GM12878 (cell line): ENCODE results near the gene PITPNB. TPM values are rescaled to one million over a fixed set of nuclear protein-coding genes. Genes with fewer than 3 reads are reported as not detected.

Experiments
- ATAC-seq: fragments of 200-7000 bp; cut with Tn5 transposase; 3 replicates; pipeline ENCODE4 v1.9.1; 2020; ENCODE audit warnings: mild to moderate bottlenecking, moderate library complexity
- BruUV-seq: library from RNA; stranded (reverse); fragments of 400-500 nt; replicated peaks from 2 replicates; lab custom pipeline; 2021; lab: Mats Ljungman, UMichigan
- CTCF ChIA-PET: fragments of 300-600 bp; sonication (Branson Sonifier 250); formaldehyde crosslinking; extraction: SDS; loops from one replicate; lab custom pipeline; 2021; ENCODE audit warnings: inconsistent platforms; lab: Yijun Ruan, JAX
- POLR2A ChIA-PET: fragments of 350-600 bp; formaldehyde crosslinking; extraction: SDS; loops from one replicate; lab custom pipeline; 2021; ENCODE audit warnings: inconsistent platforms; lab: Charles Lee
- RAD21 ChIA-PET: fragments of 300-600 bp; sonication (Branson Sonifier 250); formaldehyde crosslinking; loops from one replicate; lab custom pipeline; 2023; ENCODE audit warnings: antibody characterized with exemption; ENCODE audit not compliant: unreplicated experiment; lab: Charles Lee
- SMC1A ChIA-PET: fragments of 300-600 bp; sonication (Branson Sonifier 250); formaldehyde crosslinking; loops from one replicate; lab custom pipeline; 2023; ENCODE audit not compliant: unreplicated experiment, uncharacterized antibody; lab: Charles Lee
- DNase-seq: peaks from one replicate; pipeline ENCODE4 v3.0.0-alpha.2; 2011; ENCODE audit warnings: low read depth, low spot score
- FAIRE-seq: peaks from 3 replicates; lab custom pipeline; 2011; peaks lifted over from hg19 to GRCh38; lab: Jason Lieb, UNC
- H2AFZ ChIP-seq: 2 replicates; pipeline ENCODE4 v1.6.0; 2011; ENCODE audit warnings: low read depth, low read length, control low read depth; ENCODE audit not compliant: control insufficient read depth
- H3K27ac ChIP-seq: 2 replicates; pipeline ENCODE4 v1.5.1; 2011; ENCODE audit warnings: control low read depth; ENCODE audit not compliant: control insufficient read depth, insufficient read depth
- H3K27me3 ChIP-seq, 2 experiments: replicated peaks in 1 of 2; 2 replicates each; pipeline versions ENCODE4 v1.6.0 to v1.6.1; 2011; ENCODE audit warnings: low read length in 1 of 2; ENCODE audit not compliant: control insufficient read depth in 2 of 2, insufficient read depth in 2 of 2
- H3K36me3 ChIP-seq, 2 experiments: 2 replicates each; pipeline ENCODE4 v1.5.1; 2011; ENCODE audit warnings: low read length in 1 of 2; ENCODE audit not compliant: control insufficient read depth in 2 of 2, insufficient read depth in 2 of 2
- H3K4me1 ChIP-seq: 2 replicates; pipeline ENCODE4 v1.6.1; 2011; ENCODE audit warnings: mild to moderate bottlenecking, low read length, moderate library complexity, mixed read lengths; ENCODE audit not compliant: control insufficient read depth, insufficient read depth
- H3K4me2 ChIP-seq: 2 replicates; pipeline ENCODE4 v1.6.0; 2011; ENCODE audit warnings: control low read depth; ENCODE audit not compliant: control insufficient read depth, insufficient read depth
- H3K4me3 ChIP-seq: fragments of 200-600 bp; sonication (generic); 2 replicates; pipeline ENCODE4 v1.5.1; 2016
- H3K79me2 ChIP-seq: 2 replicates; pipeline ENCODE4 v1.6.0; 2011; ENCODE audit warnings: low read length; ENCODE audit not compliant: control insufficient read depth, insufficient read depth
- H3K9ac ChIP-seq: 2 replicates; pipeline ENCODE4 v1.8.0; 2011; ENCODE audit warnings: low read length, control low read depth, mixed read lengths; ENCODE audit not compliant: control insufficient read depth, insufficient read depth
- H3K9me3 ChIP-seq: replicated peaks from 3 replicates; pipeline ENCODE4 v1.5.1; 2011; ENCODE audit warnings: mild to moderate bottlenecking, low read length; ENCODE audit not compliant: control insufficient read depth, insufficient read depth
- H4K20me1 ChIP-seq: 2 replicates; pipeline ENCODE4 v1.6.0; 2011; ENCODE audit not compliant: control insufficient read depth, insufficient read depth
- BACH1 ChIP-seq: fragments of 450-650 bp; IDR thresholded peaks from 2 replicates; pipeline ENCODE4 v1.6.1; 2017; ENCODE audit warnings: mild to moderate bottlenecking, borderline replicate concordance
- CEBPB ChIP-seq, 2 experiments: fragments of 150-350 bp in 1 of 2; IDR thresholded peaks; 2 replicates each; pipeline ENCODE4 v1.6.1; 2012 to 2014; ENCODE audit warnings: low read depth in 2 of 2, low read length in 2 of 2, borderline replicate concordance in 1 of 2, inconsistent platforms in 1 of 2
- CUX1 ChIP-seq: IDR thresholded peaks from 2 replicates; pipeline ENCODE4 v1.6.1; 2012; ENCODE audit warnings: improper control_type of control experiment, low read depth, low read length; ENCODE audit not compliant: insufficient replicate concordance
- EED ChIP-seq: sonication (generic); IDR thresholded peaks from 2 replicates; pipeline ENCODE4 v1.6.1; 2016; ENCODE audit warnings: antibody characterized with exemption, low read depth
- FOXM1 ChIP-seq: IDR thresholded peaks from 2 replicates; pipeline ENCODE4 v1.6.1; 2012; ENCODE audit warnings: low read depth, mild to moderate bottlenecking, inconsistent platforms, low read length, moderate library complexity
- HCFC1 ChIP-seq: fragments of 150-350 bp; IDR thresholded peaks from 2 replicates; pipeline ENCODE4 v1.6.1; 2014; ENCODE audit warnings: low read length
- RELA ChIP-seq: fragments of 450-650 bp; IDR thresholded peaks from 2 replicates; pipeline ENCODE4 v1.8.0; 2014; ENCODE audit warnings: borderline replicate concordance; ENCODE audit not compliant: partially characterized antibody
- SMAD5 ChIP-seq: IDR thresholded peaks from 2 replicates; pipeline ENCODE4 v1.6.1; 2016; ENCODE audit warnings: antibody characterized with exemption, low read depth
- WGBS: methylation state at CpG from one replicate; pipeline ENCODE4 v1.1.6; 2016; ENCODE audit warnings: low lambda C conversion rate; ENCODE audit not compliant: insufficient replicate concordance, insufficient coverage; ENCODE audit errors: missing lambda C conversion rate; 5-methylcytosine and 5-hydroxymethylcytosine counted together
- in situ Hi-C: fragments of 300-500 bp; cut with MboI; formaldehyde crosslinking; loops from 9 replicates; pipeline ENCODE4 v1.14.3; 2018; ENCODE audit warnings: mixed read lengths
- intact Hi-C: fragments of 100-400 bp; cut with micrococcal nuclease; formaldehyde crosslinking; loops from one replicate; pipeline ENCODE4 v1.14.2; 2022; ENCODE audit not compliant: unreplicated experiment
- polyA plus RNA-seq, 11 experiments: library from polyadenylated mRNA; depleted of rRNA in 4 of 11; unstranded in 6 of 11; stranded (reverse) in 5 of 11; fragments of >200 nt; fragmentation: Nextera tagmentation in 4 of 11; fragmentation: Illumina TruSeq in 1 of 11; extraction: Ambion mirVana in 4 of 11; extraction: Trizol in 1 of 11; gene quantifications; 1 replicate in 1 of 11; 2 replicates in 10 of 11; pipeline versions ENCODE4 v1.2.1 to v1.2.3, GENCODE V29; 2011 to 2016; ENCODE audit warnings: inconsistent platforms in 2 of 11, missing spikeins in 2 of 11, low read depth in 1 of 11
- total RNA-seq, 4 experiments: library from RNA; depleted of rRNA in 3 of 4; stranded (reverse); fragments of >200 nt in 3 of 4; fragmentation: Illumina TruSeq in 1 of 4; extraction: Trizol in 1 of 4; gene quantifications; 2 replicates each; pipeline versions ENCODE4 v1.2.1 to v1.2.3, GENCODE V29; 2013 to 2021
- TF ChIP-seq, protein P1 (sequence below): fragments of 150-350 bp; IDR thresholded peaks from 2 replicates; pipeline ENCODE4 v1.6.1; 2016; ENCODE audit warnings: low read depth, low read length
- TF ChIP-seq, protein P2 (sequence below): fragments of 450-650 bp; IDR thresholded peaks from 2 replicates; pipeline ENCODE4 v1.6.1; 2014; ENCODE audit warnings: mild to moderate bottlenecking
- TF ChIP-seq, protein P3 (sequence below): IDR thresholded peaks from 2 replicates; pipeline ENCODE4 v1.6.1; 2011; ENCODE audit warnings: low read depth, mild to moderate bottlenecking, low read length, moderate library complexity, borderline replicate concordance; ENCODE audit errors: extremely low read depth

Gene PITPNB
- total and polyA plus RNA-seq, 10 of the 15 experiments (the other 5 are each of a cell fraction or from before 2014, with no cell fraction given): 19.7 to 116 (median 64.9) TPM

DNA sequence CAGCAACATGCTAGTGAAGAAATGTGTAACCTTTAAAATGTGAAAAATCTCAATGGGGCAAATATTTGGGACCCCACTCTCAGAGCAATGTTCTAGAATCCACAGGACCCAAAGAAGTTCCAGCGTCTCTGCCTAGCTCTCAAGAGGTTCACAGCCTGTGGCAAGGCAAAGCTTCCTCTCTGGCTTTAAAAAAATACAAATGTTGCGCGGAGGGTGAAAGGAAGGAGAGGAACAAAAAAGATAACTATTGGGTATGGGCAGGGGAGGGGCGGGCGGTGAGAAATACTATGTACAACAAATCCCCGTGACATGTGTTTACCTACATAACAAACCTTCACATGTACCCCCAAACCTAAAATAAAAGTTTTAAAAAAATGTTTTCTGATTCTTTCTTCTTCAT, 53.6 kb downstream of the PITPNB start (continued):
- TF ChIP-seq, protein P1, sequence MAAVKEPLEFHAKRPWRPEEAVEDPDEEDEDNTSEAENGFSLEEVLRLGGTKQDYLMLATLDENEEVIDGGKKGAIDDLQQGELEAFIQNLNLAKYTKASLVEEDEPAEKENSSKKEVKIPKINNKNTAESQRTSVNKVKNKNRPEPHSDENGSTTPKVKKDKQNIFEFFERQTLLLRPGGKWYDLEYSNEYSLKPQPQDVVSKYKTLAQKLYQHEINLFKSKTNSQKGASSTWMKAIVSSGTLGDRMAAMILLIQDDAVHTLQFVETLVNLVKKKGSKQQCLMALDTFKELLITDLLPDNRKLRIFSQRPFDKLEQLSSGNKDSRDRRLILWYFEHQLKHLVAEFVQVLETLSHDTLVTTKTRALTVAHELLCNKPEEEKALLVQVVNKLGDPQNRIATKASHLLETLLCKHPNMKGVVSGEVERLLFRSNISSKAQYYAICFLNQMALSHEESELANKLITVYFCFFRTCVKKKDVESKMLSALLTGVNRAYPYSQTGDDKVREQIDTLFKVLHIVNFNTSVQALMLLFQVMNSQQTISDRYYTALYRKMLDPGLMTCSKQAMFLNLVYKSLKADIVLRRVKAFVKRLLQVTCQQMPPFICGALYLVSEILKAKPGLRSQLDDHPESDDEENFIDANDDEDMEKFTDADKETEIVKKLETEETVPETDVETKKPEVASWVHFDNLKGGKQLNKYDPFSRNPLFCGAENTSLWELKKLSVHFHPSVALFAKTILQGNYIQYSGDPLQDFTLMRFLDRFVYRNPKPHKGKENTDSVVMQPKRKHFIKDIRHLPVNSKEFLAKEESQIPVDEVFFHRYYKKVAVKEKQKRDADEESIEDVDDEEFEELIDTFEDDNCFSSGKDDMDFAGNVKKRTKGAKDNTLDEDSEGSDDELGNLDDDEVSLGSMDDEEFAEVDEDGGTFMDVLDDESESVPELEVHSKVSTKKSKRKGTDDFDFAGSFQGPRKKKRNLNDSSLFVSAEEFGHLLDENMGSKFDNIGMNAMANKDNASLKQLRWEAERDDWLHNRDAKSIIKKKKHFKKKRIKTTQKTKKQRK: no peak
- TF ChIP-seq, protein P2, sequence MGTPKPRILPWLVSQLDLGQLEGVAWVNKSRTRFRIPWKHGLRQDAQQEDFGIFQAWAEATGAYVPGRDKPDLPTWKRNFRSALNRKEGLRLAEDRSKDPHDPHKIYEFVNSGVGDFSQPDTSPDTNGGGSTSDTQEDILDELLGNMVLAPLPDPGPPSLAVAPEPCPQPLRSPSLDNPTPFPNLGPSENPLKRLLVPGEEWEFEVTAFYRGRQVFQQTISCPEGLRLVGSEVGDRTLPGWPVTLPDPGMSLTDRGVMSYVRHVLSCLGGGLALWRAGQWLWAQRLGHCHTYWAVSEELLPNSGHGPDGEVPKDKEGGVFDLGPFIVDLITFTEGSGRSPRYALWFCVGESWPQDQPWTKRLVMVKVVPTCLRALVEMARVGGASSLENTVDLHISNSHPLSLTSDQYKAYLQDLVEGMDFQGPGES: no peak
- TF ChIP-seq HCFC1: no peak
- no peak for TF ChIP-seq CEBPB (IDR thresholded peaks at IDR 0.05; ENCODE audit: borderline replicate concordance in 1 of 2, low read depth in 2 of 2, low read length in 2 of 2)
- TF ChIP-seq, all 136 proteins: peak for 0

GRCh38 chr22:27863556-27863955, 55.5 kb downstream of the PITPNB start:
- no peak overlapping the region for H3K9ac ChIP-seq
- H3K4me2 ChIP-seq: no peak overlapping the region
- POLR2A ChIA-PET: no interaction called here
- SMC1A ChIA-PET: interaction anchor here (1.3 to 1.8 kb wide), 3 partner anchors 10 to 23 kb away, joined by 4 to 5 read pairs (median 4); no protein-coding TSS in a partner anchor
- in situ Hi-C loops: no loop called here
- H2AFZ ChIP-seq: no peak overlapping the region
- H3K79me2 ChIP-seq: no peaks in the 10 kb centered on the region
- ATAC-seq (no peak), DNase-seq (no peak), FAIRE-seq (no peak)
- H3K27ac ChIP-seq: no peak overlapping the region
- peaks cover 6 to 21% of the 10 kb centered on the region in 2 experiments for H3K36me3 ChIP-seq
- RAD21 ChIA-PET: no interaction called here
- H3K27me3 ChIP-seq: no peaks in the 10 kb centered on the region
- H4K20me1 ChIP-seq: no peaks in the 10 kb centered on the region
- WGBS: 100% methylated on average over 2 of the region's 2 CpGs
- peaks cover 10% of the 10 kb centered on the region; the same call in 1 of the 2 replicates for H3K4me1 ChIP-seq
- H3K4me3 ChIP-seq: no peak overlapping the region
- intact Hi-C loops: no loop called here
- H3K9me3 ChIP-seq: no peaks in the 10 kb centered on the region
- CTCF ChIA-PET: interaction anchor here (1.0 to 2.0 kb wide), 7 partner anchors 9 to 127 kb away, joined by 3 to 9 read pairs (median 5); no protein-coding TSS in a partner anchor
- BruUV-seq: no TSS peak
- TF ChIP-seq RELA (no peak), EED (no peak), SMAD5 (no peak), BACH1 (no peak), CUX1 (no peak), FOXM1 (no peak)
- TF ChIP-seq, protein P3, sequence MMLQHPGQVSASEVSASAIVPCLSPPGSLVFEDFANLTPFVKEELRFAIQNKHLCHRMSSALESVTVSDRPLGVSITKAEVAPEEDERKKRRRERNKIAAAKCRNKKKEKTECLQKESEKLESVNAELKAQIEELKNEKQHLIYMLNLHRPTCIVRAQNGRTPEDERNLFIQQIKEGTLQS: no peak
